Panc1 (cell line): ENCODE measurements around the gene KRT25. TPM values are rescaled to one million over a fixed set of nuclear protein-coding genes. Genes with fewer than 3 reads are reported as not detected.

Source experiments
- ATAC-seq: fragments of 200-7000 bp; cut with Tn5 transposase; 2 replicates; pipeline ENCODE4 v1.9.1; 2020; ENCODE audit warnings: mild to moderate bottlenecking, moderate library complexity
- BruUV-seq: library from RNA; stranded (reverse); fragments of 400-500 nt; replicated peaks from 2 replicates; lab custom pipeline; 2021; lab: Mats Ljungman, UMichigan
- CTCF ChIA-PET: fragments of 300-600 bp; sonication (Branson Sonifier 250); formaldehyde crosslinking; loops from one replicate; lab custom pipeline; 2022; ENCODE audit warnings: antibody characterized with exemption; lab: Charles Lee
- POLR2A ChIA-PET: fragments of 300-600 bp; sonication (Branson Sonifier 250); formaldehyde crosslinking; loops from one replicate; lab custom pipeline; 2022; ENCODE audit warnings: antibody characterized with exemption; lab: Charles Lee
- DNase-seq: peaks from one replicate; pipeline ENCODE4 v3.0.0-alpha.2; 2010; ENCODE audit warnings: low read depth, low spot score
- H3K27ac ChIP-seq: 2 replicates; pipeline ENCODE4 v1.5.1; 2011; ENCODE audit warnings: mild to moderate bottlenecking, low read length, inconsistent platforms
- H3K27me3 ChIP-seq: fragments of 200-500 bp; sonication (Bioruptor generic); 2 replicates; pipeline ENCODE4 v1.6.0; 2014; ENCODE audit warnings: low read length, inconsistent platforms; ENCODE audit not compliant: control insufficient read depth, insufficient read depth
- H3K36me3 ChIP-seq: fragments of 200-500 bp; sonication (Bioruptor generic); 2 replicates; pipeline ENCODE4 v1.5.1; 2014; ENCODE audit warnings: inconsistent platforms, mild to moderate bottlenecking, low read length, moderate library complexity; ENCODE audit not compliant: control insufficient read depth, insufficient read depth
- H3K4me1 ChIP-seq: 2 replicates; pipeline ENCODE4 v1.5.1; 2011; ENCODE audit warnings: inconsistent platforms, mild to moderate bottlenecking, low read length, moderate library complexity; ENCODE audit not compliant: control insufficient read depth, insufficient read depth
- H3K4me3 ChIP-seq, 2 experiments: 2 replicates each; pipeline ENCODE4 v1.5.1; 2011 to 2012; ENCODE audit warnings: low read depth in 2 of 2, low read length in 2 of 2, mild to moderate bottlenecking in 2 of 2, inconsistent platforms in 1 of 2, moderate library complexity in 1 of 2
- H3K9me3 ChIP-seq: fragments of 200-500 bp; sonication (Bioruptor generic); 2 replicates; pipeline ENCODE4 v1.5.1; 2014; ENCODE audit warnings: low read depth, mild to moderate bottlenecking, inconsistent platforms, low read length, moderate library complexity; ENCODE audit not compliant: control insufficient read depth, insufficient read depth
- POLR2AphosphoS5 ChIP-seq: IDR thresholded peaks from 2 replicates; pipeline ENCODE4 v1.6.1; 2012; ENCODE audit warnings: mild to moderate bottlenecking, low read depth, low read length, moderate library complexity
- SIN3A ChIP-seq: IDR thresholded peaks from 2 replicates; pipeline ENCODE4 v1.6.1; 2012; ENCODE audit warnings: low read depth, mild to moderate bottlenecking, low read length, moderate library complexity, borderline replicate concordance; ENCODE audit not compliant: insufficient read depth
- TCF7L2 ChIP-seq: IDR thresholded peaks from 2 replicates; pipeline ENCODE4 v1.6.1; 2011; ENCODE audit warnings: mild to moderate bottlenecking, low read depth, low read length, inconsistent platforms
- in situ Hi-C: cut with HindIII; loops from 2 replicates; pipeline ENCODE4 v1.10.0; 2016; ENCODE audit warnings: low sequenced_read_pairs, low pct_unique_long_range_greater_than_20kb
- intact Hi-C: fragments of 100-400 bp; cut with micrococcal nuclease; formaldehyde crosslinking; loops from one replicate; pipeline ENCODE4 v1.10.0; 2022; ENCODE audit not compliant: unreplicated experiment
- total RNA-seq: library from RNA; stranded (reverse); gene quantifications from one replicate; pipeline ENCODE4 v1.2.1, GENCODE V29; 2021; ENCODE audit not compliant: unreplicated experiment
- TF ChIP-seq, protein P1 (sequence below): fragments of 450-650 bp; IDR thresholded peaks from 2 replicates; pipeline ENCODE4 v1.5.1; 2017; ENCODE audit warnings: mild to moderate bottlenecking
- TF ChIP-seq, protein P2 (sequence below), 2 experiments: IDR thresholded peaks; 2 replicates each; pipeline ENCODE4 v1.6.1; 2011 to 2012; ENCODE audit warnings: low read depth in 2 of 2, control low read depth in 1 of 2, low read length in 1 of 2, mild to moderate bottlenecking in 1 of 2, moderate library complexity in 1 of 2; ENCODE audit not compliant: insufficient read depth in 1 of 2

KRT25 gene
- total RNA-seq, 1 experiment from 2014 or later: not detected

DNA sequence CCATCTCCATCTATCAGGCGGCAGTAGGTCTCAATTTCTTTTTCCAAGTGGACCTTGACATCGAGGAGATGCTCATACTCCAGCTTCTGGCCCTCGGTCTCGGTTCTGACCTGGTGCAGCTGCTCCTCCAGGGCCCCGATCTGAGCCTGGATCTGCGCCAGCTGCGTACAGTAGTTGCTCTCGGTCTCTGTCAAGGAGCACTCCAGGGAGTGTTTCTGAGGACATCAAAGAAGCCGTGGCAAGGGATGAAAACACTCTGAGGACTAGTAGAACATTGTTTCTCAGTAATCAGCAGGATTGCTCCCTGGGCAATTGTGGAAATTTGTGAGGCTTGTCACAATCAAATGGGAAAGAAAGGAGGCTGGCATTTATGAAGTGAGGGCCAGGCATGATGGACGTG lies 38.7 kb upstream of the KRT25 start:
- no peak overlapping the region for H3K27ac ChIP-seq
- DNase-seq (no peak), ATAC-seq (no peak)
- no peaks in the 10 kb centered on the region for H3K36me3 ChIP-seq
- no peaks in the 10 kb centered on the region for H3K4me1 ChIP-seq
- no peaks in the 10 kb centered on the region for H3K9me3 ChIP-seq
- intact Hi-C loops (loop anchor here (5.0 kb wide), 1 partner anchor 177 kb away; no protein-coding TSS in a partner anchor), in situ Hi-C loops (no loop called here)
- ChIA-PET POLR2A (no interaction called here), CTCF (no interaction called here)
- TF ChIP-seq, protein P1, sequence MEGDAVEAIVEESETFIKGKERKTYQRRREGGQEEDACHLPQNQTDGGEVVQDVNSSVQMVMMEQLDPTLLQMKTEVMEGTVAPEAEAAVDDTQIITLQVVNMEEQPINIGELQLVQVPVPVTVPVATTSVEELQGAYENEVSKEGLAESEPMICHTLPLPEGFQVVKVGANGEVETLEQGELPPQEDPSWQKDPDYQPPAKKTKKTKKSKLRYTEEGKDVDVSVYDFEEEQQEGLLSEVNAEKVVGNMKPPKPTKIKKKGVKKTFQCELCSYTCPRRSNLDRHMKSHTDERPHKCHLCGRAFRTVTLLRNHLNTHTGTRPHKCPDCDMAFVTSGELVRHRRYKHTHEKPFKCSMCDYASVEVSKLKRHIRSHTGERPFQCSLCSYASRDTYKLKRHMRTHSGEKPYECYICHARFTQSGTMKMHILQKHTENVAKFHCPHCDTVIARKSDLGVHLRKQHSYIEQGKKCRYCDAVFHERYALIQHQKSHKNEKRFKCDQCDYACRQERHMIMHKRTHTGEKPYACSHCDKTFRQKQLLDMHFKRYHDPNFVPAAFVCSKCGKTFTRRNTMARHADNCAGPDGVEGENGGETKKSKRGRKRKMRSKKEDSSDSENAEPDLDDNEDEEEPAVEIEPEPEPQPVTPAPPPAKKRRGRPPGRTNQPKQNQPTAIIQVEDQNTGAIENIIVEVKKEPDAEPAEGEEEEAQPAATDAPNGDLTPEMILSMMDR: no peak
- TF ChIP-seq, protein P2, sequence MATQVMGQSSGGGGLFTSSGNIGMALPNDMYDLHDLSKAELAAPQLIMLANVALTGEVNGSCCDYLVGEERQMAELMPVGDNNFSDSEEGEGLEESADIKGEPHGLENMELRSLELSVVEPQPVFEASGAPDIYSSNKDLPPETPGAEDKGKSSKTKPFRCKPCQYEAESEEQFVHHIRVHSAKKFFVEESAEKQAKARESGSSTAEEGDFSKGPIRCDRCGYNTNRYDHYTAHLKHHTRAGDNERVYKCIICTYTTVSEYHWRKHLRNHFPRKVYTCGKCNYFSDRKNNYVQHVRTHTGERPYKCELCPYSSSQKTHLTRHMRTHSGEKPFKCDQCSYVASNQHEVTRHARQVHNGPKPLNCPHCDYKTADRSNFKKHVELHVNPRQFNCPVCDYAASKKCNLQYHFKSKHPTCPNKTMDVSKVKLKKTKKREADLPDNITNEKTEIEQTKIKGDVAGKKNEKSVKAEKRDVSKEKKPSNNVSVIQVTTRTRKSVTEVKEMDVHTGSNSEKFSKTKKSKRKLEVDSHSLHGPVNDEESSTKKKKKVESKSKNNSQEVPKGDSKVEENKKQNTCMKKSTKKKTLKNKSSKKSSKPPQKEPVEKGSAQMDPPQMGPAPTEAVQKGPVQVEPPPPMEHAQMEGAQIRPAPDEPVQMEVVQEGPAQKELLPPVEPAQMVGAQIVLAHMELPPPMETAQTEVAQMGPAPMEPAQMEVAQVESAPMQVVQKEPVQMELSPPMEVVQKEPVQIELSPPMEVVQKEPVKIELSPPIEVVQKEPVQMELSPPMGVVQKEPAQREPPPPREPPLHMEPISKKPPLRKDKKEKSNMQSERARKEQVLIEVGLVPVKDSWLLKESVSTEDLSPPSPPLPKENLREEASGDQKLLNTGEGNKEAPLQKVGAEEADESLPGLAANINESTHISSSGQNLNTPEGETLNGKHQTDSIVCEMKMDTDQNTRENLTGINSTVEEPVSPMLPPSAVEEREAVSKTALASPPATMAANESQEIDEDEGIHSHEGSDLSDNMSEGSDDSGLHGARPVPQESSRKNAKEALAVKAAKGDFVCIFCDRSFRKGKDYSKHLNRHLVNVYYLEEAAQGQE (IDR thresholded peaks at IDR 0.05; ENCODE audit: insufficient read depth in 1 of 2, low read depth in 2 of 2, low read length in 1 of 2): no peak
- no peak for TF ChIP-seq TCF7L2
- peaks cover 15% of the 10 kb centered on the region for H3K27me3 ChIP-seq
- BruUV-seq: no TSS peak
- no peak overlapping the region for H3K4me3 ChIP-seq

DNA sequence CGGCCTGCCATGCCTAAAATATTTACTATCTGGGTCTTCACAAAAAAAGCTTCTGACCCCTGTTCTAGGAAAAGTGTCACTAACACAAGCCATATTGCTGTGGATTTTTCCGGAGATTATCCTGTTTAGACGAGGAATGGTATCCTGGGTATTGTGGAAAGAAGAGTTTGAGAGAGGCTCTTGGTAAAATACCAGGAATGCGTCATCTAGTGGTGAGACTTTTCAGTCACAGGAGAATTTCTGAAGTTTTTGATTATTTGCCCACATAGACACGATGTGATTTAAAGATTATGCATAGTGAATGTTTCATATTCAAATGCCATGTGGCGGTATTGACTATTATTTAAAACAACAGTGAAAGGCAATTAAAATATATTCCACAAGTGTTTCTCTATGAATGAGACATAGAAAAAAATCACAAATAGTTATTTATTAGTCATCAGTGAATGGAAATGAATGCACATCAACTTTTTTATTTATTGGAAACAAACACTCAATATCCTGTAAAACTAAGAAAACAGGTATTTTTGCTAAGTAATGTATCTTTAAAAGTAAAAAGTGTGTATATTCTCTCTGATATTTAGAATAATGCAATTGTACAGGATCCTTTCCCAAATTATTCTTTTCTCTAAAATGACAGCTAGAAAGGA lies 36.8 kb upstream of the KRT25 start:
- no peaks in the 10 kb centered on the region for H3K4me1 ChIP-seq
- H3K36me3 ChIP-seq: no peaks in the 10 kb centered on the region
- H3K27me3 ChIP-seq: peaks cover 11% of the 10 kb centered on the region
- in situ Hi-C loops (no loop called here), intact Hi-C loops (loop anchor here (5.0 kb wide), 1 partner anchor 175 kb away; no protein-coding TSS in a partner anchor)
- ATAC-seq: no peak
- no TSS peak for BruUV-seq
- TF ChIP-seq, protein P1: peak; percentile 74; the same call in 1 of the 2 replicates
- TF ChIP-seq SIN3A (no peak), POLR2AphosphoS5 (no peak)
- TF ChIP-seq, protein P2 (IDR thresholded peaks at IDR 0.05; ENCODE audit: insufficient read depth in 1 of 2, low read depth in 2 of 2, low read length in 1 of 2): no peak
- no peaks in the 10 kb centered on the region for H3K9me3 ChIP-seq
- POLR2A ChIA-PET: no interaction called here
- no peak overlapping the region for H3K4me3 ChIP-seq
- H3K27ac ChIP-seq: no peak overlapping the region
- CTCF ChIA-PET: interaction anchor here (0.6 kb wide), 1 partner anchor 340 kb away, joined by 3 read pairs; no protein-coding TSS in a partner anchor
- DNase-seq: peak; percentile 4
